ENCODE data around the gene OTX2. TPM values are rescaled to one million over a fixed set of nuclear protein-coding genes. Genes with fewer than 3 reads are reported as not detected.

The OTX2 gene
- total RNA-seq, 1 donor: not detected

DNA sequence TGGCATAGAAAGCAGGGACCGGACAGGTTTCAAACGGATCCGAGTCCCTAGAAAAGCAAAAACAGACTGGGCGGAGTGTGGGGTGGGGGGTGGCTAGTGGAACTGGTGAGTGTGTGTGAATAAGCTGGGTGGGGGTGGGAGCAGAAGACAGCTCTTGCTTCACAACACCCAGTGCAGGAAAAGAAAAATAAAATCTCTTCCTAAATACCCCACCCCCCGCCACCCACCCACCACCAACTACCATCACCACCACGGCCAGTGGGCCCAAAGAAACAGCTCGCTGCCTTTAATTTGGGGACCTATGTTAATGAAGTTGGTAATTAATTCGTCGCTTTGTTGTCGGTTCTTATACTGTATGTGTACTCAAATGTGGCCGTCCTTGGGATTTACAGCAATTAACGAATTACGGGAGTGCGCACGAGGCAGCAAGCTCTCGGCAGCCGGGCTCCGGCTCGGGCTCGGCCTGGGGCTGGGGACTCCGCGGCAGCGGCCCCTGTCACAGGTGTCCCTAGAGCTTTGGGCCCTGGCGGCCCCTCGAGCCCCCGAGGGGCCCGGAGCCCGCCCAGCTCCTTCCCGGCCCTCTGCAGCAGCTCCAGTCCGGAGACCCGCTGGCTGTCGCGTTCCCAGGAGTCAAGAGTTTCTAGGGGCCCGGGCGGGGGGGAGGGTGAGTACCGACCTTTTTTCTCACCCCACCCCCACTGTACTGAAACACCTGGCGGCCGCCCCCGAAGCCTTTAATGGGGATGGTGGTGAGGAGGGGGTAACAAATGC, 1.5 kb upstream of the OTX2 start:
- no peaks in the 10 kb centered on the region for H3K79me2 ChIP-seq (ENCODE audit: insufficient read depth, low read length)
- no peak for DNase-seq (ENCODE audit: insufficient read length, low spot score, missing footprints)
- no peaks in the 10 kb centered on the region for H4K20me1 ChIP-seq (ENCODE audit: insufficient read depth, low read length)
- H3K27ac ChIP-seq (ENCODE audit: low read depth, low read length): no peak overlapping the region
- H3K27me3 ChIP-seq (ENCODE audit: insufficient read depth, low read length): peaks cover 97% of the 10 kb centered on the region
- no peaks in the 10 kb centered on the region for H3K9me3 ChIP-seq (ENCODE audit: low read depth, low read length)
- H3K36me3 ChIP-seq (ENCODE audit: insufficient read depth, low read length): no peaks in the 10 kb centered on the region
- H3K4me1 ChIP-seq (ENCODE audit: insufficient read depth, low read length): no peaks in the 10 kb centered on the region
- no peak overlapping the region for H3K4me2 ChIP-seq (ENCODE audit: insufficient read depth, low read length)
- H2AFZ ChIP-seq (ENCODE audit: low read length): no peak overlapping the region
- no peak overlapping the region for H3K4me3 ChIP-seq (ENCODE audit: insufficient read depth, low read length)
- TF ChIP-seq, protein P1, sequence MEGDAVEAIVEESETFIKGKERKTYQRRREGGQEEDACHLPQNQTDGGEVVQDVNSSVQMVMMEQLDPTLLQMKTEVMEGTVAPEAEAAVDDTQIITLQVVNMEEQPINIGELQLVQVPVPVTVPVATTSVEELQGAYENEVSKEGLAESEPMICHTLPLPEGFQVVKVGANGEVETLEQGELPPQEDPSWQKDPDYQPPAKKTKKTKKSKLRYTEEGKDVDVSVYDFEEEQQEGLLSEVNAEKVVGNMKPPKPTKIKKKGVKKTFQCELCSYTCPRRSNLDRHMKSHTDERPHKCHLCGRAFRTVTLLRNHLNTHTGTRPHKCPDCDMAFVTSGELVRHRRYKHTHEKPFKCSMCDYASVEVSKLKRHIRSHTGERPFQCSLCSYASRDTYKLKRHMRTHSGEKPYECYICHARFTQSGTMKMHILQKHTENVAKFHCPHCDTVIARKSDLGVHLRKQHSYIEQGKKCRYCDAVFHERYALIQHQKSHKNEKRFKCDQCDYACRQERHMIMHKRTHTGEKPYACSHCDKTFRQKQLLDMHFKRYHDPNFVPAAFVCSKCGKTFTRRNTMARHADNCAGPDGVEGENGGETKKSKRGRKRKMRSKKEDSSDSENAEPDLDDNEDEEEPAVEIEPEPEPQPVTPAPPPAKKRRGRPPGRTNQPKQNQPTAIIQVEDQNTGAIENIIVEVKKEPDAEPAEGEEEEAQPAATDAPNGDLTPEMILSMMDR (IDR thresholded peaks at IDR 0.05; ENCODE audit: extremely low read depth, low read depth, low read length): no peak

DNA sequence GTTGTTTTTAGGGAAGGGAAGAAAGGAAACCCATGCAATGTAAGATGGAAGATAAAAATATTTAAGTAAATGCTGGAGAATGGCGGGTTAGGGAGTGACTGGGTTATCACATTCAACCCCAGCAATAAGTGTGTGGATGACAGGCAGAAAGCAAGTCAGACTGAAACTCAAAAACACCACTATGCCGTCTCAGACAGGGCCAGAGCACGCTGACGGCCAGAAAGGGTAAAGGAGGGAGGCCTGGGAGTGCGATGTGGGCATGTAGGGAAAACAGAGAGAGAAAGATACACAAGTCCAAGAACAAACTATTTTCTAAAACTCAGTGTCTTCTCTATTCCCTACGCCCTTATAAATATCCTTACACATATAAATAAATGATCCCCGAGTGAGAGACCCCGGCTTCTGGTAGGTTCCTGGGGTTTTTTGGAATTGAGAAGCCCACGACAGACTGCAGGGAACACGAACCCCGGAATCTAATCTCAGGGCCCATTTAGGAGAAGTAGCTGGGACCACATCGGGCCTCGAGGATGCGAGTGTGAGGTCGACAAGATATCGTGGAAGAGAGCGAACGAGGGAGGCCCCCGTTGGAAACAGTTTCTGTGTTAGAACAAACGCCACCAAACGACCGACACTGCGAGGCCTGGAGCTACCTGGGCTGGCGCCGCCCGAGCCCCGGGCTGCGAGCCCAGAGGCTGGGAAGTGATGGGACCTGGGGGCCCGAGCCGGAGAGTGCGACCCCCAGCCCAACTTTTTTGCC, 735 bp upstream of the OTX2 start:
- Histone ChIP-seq H2AFZ (ENCODE audit: low read length) (no peak overlapping the region), H3K36me3 (ENCODE audit: insufficient read depth, low read length) (no peaks in the 10 kb centered on the region), H3K27me3 (ENCODE audit: insufficient read depth, low read length) (peaks cover 97% of the 10 kb centered on the region), H3K4me3 (ENCODE audit: insufficient read depth, low read length) (no peak overlapping the region), H3K79me2 (ENCODE audit: insufficient read depth, low read length) (no peaks in the 10 kb centered on the region), H3K27ac (ENCODE audit: low read depth, low read length) (no peak overlapping the region), H3K4me1 (ENCODE audit: insufficient read depth, low read length) (no peaks in the 10 kb centered on the region), H3K9me3 (ENCODE audit: low read depth, low read length) (no peaks in the 10 kb centered on the region), H3K4me2 (ENCODE audit: insufficient read depth, low read length) (no peak overlapping the region), H4K20me1 (ENCODE audit: insufficient read depth, low read length) (no peaks in the 10 kb centered on the region)
- TF ChIP-seq, protein P1 (IDR thresholded peaks at IDR 0.05; ENCODE audit: extremely low read depth, low read depth, low read length): no peak
- no peak for DNase-seq (ENCODE audit: insufficient read length, low spot score, missing footprints)

DNA sequence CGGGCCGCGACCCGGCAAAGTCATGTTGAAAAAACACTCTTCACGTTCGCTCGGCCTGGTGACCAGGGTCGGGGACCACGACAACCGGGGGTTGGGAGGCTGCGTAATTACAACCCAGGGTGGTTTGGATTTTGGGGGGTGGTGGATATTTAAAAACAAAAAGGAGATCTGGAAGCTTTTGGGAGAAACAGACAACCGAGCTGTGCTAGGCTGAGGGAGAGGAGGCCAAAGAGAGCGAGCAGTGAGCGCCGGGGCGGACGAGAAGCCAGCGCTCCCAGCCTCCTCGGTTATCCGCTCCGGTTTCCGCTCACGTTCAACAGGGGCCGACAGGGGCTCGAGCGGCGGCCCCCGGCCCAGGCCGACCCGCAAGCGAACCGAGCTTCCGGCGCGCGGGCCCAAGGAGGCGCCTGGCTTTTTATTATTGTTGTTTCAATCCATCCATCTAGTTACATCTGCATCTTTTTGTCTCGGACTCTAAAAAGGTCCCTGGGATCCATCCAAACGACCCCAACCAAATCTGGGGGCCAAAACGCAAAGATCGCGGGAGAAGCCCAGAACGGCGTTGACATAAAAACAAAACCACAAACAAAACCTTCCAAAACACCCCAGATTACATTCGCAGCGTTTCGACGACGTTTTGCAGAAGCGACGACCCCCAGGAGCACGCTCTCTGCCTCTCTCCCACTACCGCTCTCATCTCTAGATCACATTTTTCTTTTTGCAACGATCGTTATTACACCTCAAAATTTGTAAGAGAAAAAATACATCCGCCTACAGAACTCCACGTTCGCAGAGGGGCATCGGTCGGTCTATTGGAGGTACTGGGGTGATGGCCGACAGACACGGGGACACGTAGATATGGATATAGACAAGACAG, 771 bp downstream of the OTX2 start:
- Histone ChIP-seq H3K4me1 (ENCODE audit: insufficient read depth, low read length) (no peaks in the 10 kb centered on the region), H3K4me3 (ENCODE audit: insufficient read depth, low read length) (no peak overlapping the region), H3K4me2 (ENCODE audit: insufficient read depth, low read length) (no peak overlapping the region), H3K36me3 (ENCODE audit: insufficient read depth, low read length) (no peaks in the 10 kb centered on the region), H3K79me2 (ENCODE audit: insufficient read depth, low read length) (no peaks in the 10 kb centered on the region), H3K27ac (ENCODE audit: low read depth, low read length) (no peak overlapping the region), H4K20me1 (ENCODE audit: insufficient read depth, low read length) (no peaks in the 10 kb centered on the region), H3K9me3 (ENCODE audit: low read depth, low read length) (no peaks in the 10 kb centered on the region), H3K27me3 (ENCODE audit: insufficient read depth, low read length) (peaks cover 95% of the 10 kb centered on the region), H2AFZ (ENCODE audit: low read length) (no peak overlapping the region)
- TF ChIP-seq, protein P1 (IDR thresholded peaks at IDR 0.05; ENCODE audit: extremely low read depth, low read depth, low read length): no peak
- no peak for DNase-seq (ENCODE audit: insufficient read length, low spot score, missing footprints)
